ENCODE data around the gene HOXA4.

Gene HOXA4

DNA sequence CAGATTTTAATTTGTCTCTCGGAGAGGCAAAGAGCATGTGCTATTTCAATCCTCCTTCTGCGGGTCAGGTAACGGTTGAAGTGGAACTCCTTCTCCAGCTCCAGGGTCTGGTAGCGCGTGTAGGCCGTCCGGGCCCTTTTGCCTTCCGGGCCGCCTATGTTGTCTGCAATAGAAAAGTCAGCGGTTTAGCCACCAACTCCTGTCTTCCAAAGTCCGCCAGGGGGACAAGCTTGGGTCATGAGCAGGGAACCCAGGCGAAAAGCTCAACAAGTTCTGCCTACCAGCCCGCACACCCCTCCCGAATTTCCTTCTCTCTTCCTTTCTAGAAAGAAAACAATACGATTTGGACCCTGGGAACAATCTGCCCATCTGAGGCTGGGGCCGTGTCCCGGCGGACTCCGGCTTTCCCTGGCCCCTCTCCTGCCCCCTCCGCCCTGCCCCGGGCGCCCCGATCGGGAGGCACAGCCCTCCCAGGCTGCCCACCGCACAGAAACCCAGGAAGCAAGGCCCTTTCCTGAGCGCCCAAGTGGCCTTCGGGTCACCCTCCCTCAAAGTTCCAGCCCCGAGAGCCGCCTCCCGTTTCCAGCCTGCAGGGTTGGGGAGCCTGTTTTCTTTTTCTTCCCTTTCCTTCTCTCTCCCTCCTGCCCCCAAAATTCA is 11.5 kb upstream of the HOXA4 start:
- Histone ChIP-seq H3K27ac (ENCODE audit: low read length) (no peak overlapping the region), H3K9me3 (replicated peaks; ENCODE audit: insufficient read depth, low read length) (no peaks in the 10 kb centered on the region), H3K4me3 (ENCODE audit: low read length) (no peak overlapping the region), H3K4me1 (ENCODE audit: low read length) (no peaks in the 10 kb centered on the region), H3F3A (ENCODE audit: insufficient read depth, low read length) (no peaks in the 10 kb centered on the region), H3K79me2 (ENCODE audit: low read length) (no peaks in the 10 kb centered on the region), H3K9ac (ENCODE audit: low read length) (no peak overlapping the region), H3K9me2 (replicated peaks; ENCODE audit: insufficient read depth, low read length) (no peaks in the 10 kb centered on the region), H4K20me1 (ENCODE audit: insufficient read depth, low read length) (no peaks in the 10 kb centered on the region), H3K36me3 (replicated peaks; ENCODE audit: insufficient read depth, low read length) (no peaks in the 10 kb centered on the region), H3K27me3 (replicated peaks; ENCODE audit: insufficient read depth, low read length) (peaks cover 9% of the 10 kb centered on the region; the same call in 1 of the 2 replicates), H3K4me2 (ENCODE audit: low read depth, low read length) (no peak overlapping the region), H2AFZ (ENCODE audit: low read length) (no peak overlapping the region)
- DNase-seq = no peak
- TF ChIP-seq, protein P1, sequence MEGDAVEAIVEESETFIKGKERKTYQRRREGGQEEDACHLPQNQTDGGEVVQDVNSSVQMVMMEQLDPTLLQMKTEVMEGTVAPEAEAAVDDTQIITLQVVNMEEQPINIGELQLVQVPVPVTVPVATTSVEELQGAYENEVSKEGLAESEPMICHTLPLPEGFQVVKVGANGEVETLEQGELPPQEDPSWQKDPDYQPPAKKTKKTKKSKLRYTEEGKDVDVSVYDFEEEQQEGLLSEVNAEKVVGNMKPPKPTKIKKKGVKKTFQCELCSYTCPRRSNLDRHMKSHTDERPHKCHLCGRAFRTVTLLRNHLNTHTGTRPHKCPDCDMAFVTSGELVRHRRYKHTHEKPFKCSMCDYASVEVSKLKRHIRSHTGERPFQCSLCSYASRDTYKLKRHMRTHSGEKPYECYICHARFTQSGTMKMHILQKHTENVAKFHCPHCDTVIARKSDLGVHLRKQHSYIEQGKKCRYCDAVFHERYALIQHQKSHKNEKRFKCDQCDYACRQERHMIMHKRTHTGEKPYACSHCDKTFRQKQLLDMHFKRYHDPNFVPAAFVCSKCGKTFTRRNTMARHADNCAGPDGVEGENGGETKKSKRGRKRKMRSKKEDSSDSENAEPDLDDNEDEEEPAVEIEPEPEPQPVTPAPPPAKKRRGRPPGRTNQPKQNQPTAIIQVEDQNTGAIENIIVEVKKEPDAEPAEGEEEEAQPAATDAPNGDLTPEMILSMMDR (IDR thresholded peaks at IDR 0.05; ENCODE audit: low read length) = no peak

DNA sequence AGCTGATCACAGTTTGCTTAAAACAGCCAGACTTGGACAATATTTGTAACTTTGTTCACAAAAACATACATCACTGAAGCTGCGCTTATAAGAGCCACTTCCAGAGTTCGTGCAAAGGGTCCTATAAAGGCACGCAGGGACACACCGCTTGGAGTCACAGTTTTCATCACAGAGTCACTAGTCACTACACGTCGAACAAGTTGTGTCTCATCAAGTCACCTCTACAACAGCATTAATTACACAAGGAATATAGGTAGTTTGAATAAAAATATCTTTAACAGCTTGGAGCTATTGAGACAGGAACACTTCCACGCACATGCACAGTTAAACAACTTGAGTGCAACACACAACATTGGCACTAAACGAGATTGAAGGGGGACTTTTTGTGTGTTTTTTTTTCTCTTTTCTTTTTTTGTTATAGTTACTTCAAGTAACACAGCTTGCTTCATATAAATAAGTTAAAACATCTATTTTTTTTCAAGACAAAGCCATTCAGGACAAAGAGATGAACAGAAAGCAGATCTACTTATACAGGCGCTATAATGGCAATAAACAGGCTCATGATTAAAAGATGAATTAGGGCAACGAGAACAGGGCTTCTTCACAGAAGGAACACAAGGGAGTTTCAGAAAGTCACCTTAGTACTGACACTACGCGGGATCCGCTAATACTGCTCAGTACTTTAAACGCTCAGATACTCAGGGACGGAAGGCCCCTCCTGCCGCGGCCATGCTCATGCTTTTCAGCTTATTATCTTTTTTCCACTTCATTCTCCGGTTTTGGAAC is 10.8 kb upstream of the HOXA4 start:
- H3K27ac ChIP-seq (ENCODE audit: low read length) = no peak overlapping the region
- TF ChIP-seq, protein P1 (IDR thresholded peaks at IDR 0.05; ENCODE audit: low read length) = no peak
- no peak for TF ChIP-seq EZH2 (optimal IDR thresholded peaks at IDR 0.05; ENCODE audit: low read depth, low read length)
- TF ChIP-seq EZH2phosphoT487 (IDR thresholded peaks at IDR 0.05; ENCODE audit: low read length) = no peak
- H3K27me3 ChIP-seq (replicated peaks; ENCODE audit: insufficient read depth, low read length) = peaks cover 2% of the 10 kb centered on the region; the same call in 1 of the 2 replicates
- H3K36me3 ChIP-seq (replicated peaks; ENCODE audit: insufficient read depth, low read length) = no peaks in the 10 kb centered on the region
- H3K9ac ChIP-seq (ENCODE audit: low read length) = no peak overlapping the region
- no peak overlapping the region for H3K4me2 ChIP-seq (ENCODE audit: low read depth, low read length)
- H3K4me1 ChIP-seq (ENCODE audit: low read length) = no peaks in the 10 kb centered on the region
- H3F3A ChIP-seq (ENCODE audit: insufficient read depth, low read length) = no peaks in the 10 kb centered on the region
- DNase-seq = no peak
- H3K9me3 ChIP-seq (replicated peaks; ENCODE audit: insufficient read depth, low read length) = no peaks in the 10 kb centered on the region
- no peaks in the 10 kb centered on the region for H3K9me2 ChIP-seq (replicated peaks; ENCODE audit: insufficient read depth, low read length)
- no peak overlapping the region for H2AFZ ChIP-seq (ENCODE audit: low read length)
- no peak overlapping the region for H3K4me3 ChIP-seq (ENCODE audit: low read length)
- no peaks in the 10 kb centered on the region for H3K79me2 ChIP-seq (ENCODE audit: low read length)
- H4K20me1 ChIP-seq (ENCODE audit: insufficient read depth, low read length) = no peaks in the 10 kb centered on the region

GRCh38 chr7:27140126-27140857 is 9.7 kb upstream of the HOXA4 start:
- Histone ChIP-seq H2AFZ (ENCODE audit: low read length) (no peak overlapping the region), H3F3A (ENCODE audit: insufficient read depth, low read length) (no peaks in the 10 kb centered on the region), H3K4me1 (ENCODE audit: low read length) (no peaks in the 10 kb centered on the region), H4K20me1 (ENCODE audit: insufficient read depth, low read length) (no peaks in the 10 kb centered on the region), H3K36me3 (replicated peaks; ENCODE audit: insufficient read depth, low read length) (no peaks in the 10 kb centered on the region), H3K9me2 (replicated peaks; ENCODE audit: insufficient read depth, low read length) (no peaks in the 10 kb centered on the region), H3K4me3 (ENCODE audit: low read length) (no peak overlapping the region), H3K9me3 (replicated peaks; ENCODE audit: insufficient read depth, low read length) (no peaks in the 10 kb centered on the region), H3K9ac (ENCODE audit: low read length) (no peak overlapping the region), H3K27ac (ENCODE audit: low read length) (no peak overlapping the region), H3K79me2 (ENCODE audit: low read length) (no peaks in the 10 kb centered on the region), H3K4me2 (ENCODE audit: low read depth, low read length) (no peak overlapping the region), H3K27me3 (replicated peaks; ENCODE audit: insufficient read depth, low read length) (no peaks in the 10 kb centered on the region)
- TF ChIP-seq, protein P1 (IDR thresholded peaks at IDR 0.05; ENCODE audit: low read length) = no peak
- TF ChIP-seq EZH2 (optimal IDR thresholded peaks at IDR 0.05; ENCODE audit: low read depth, low read length) (no peak), EZH2phosphoT487 (IDR thresholded peaks at IDR 0.05; ENCODE audit: low read length) (no peak)
- no peak for DNase-seq
